HG03045 (cell line): Measurements from ENCODE around the gene TRERF1.

Source experiments
- ATAC-seq: cut with Tn5 transposase; IDR thresholded peaks from one replicate; pipeline ENCODE4 v1.9.1; 2021; ENCODE audit warnings: mild to moderate bottlenecking, moderate library complexity; ENCODE audit not compliant: unreplicated experiment

Gene TRERF1

DNA sequence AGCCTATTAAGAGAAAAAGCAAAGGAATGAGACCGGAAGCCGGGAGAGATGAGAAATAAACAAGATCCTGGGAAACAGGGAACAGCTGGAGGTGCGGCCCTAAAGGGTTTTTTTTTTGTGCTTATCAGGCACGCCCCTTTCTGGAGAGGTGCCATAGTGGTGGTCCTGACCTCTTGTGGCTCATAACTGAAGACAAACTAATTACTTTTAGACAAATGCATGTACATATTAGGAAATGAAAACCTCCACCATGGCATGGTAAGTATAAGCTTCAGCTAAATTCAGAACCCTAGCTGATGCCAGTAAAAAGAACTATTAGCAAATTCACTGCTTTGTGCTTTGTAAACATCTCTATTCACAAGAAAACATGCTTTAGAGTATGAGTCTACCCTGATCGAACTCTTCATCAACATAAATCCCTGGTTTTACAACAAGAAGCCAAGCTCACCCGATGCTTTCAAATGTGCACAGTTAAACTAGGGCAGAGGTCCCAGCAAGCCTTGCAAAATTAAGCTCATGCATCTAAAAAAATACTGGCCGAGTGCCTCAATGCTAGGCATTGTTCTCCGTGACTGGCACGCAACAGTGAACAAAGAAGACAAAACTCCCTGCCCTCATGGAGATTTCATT, 137.7 kb downstream of the TRERF1 start:
- no peak for ATAC-seq

DNA sequence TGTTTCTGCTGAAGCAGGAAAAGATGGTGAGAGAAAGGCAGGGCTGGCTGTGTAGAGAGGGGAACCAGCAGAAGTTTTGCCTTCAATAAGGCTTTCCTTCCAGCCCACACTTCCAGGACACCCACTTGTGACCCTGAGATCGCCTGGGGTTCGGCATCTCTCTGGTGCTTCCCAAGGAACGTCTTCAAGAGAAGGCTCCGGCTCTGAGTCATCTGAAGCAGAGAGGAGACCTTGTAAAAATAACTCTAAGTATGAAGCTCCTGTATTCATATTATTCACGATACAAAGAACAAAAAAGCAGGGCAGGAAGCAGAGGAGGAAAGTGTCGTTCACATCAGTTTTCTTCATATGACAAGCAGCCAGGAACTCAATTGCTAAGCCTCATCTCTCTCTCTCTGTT, 138.7 kb downstream of the TRERF1 start:
- no peak for ATAC-seq

DNA sequence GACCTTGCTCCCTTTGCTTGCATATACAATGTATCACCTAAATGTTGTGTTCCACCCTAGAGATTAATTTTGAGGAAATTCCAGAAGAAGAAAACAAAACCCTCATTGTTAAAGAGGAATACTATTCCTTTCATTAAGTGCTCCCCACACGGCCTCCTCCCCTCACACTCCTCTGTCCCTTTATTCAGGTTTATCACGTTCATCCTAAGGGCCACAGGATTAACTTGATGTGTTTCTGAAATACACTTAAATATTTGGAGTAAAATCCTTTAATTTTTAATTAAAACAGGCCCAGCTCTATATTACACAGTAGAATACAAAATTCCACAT, 144.6 kb downstream of the TRERF1 start:
- ATAC-seq, result no peak

DNA sequence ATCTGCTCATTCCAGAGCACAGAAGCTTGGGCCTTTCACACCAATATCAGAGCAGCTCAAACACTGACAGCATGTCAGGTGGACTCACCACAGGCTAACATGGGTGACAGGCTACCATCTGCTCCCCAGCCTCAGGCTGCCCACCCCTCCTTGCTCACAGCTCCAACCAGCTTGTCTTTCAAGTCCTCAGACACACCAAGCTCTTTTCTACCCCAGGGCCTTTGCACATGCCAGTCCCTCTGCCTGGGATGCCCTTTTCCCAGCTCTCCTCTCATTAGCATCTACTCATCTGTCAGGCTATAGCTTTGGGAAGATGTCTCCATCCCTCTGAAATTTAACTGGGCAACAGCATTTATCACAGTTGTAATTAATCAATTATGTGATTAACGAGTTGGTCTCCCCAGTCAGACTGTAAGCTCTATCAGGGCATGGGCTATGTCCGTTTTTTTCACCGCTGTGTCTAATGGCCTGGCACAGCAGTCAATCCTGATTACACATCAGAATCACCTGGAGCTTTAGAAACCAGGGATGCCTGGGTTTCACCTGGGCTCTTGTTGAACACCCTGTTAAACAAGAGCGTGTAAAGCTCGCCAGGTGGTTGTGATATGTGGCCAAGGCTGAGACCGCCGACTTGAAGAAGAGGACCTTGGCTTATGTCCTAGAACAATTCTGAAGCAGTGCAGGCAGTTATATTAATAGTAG, 145.1 kb downstream of the TRERF1 start:
- ATAC-seq, result no peak

DNA sequence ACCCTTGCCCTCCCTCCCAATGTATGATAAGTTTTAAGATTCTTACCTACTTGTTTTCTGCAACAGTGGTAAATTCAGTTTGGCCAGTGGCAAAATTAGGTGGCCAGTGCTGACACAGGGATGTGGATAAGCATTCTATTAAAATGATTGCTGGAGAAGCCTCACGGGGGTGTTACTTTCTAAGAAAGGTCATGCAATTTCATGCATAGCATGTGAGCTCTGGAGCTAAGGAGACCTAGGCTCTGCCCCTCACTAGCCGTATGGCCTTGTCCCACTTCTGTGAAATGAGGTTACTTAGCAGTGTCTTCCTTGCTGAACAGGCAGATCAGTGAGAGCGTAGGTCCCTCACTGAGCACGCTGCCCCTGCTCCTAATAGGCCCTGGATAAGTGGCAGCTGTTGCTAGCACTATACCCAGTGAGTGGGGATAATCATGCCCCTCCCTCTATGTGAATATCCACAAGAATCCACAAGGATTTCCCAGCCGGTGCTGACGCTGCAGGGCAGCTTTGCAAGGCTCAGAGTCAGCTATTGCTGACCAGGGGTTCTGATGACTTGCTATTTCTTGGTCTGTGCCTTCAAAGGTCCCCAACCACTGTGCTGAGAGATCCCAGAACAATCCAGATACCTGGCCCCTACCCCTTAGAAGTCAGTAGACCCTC, 147.5 kb downstream of the TRERF1 start:
- no peak for ATAC-seq

DNA sequence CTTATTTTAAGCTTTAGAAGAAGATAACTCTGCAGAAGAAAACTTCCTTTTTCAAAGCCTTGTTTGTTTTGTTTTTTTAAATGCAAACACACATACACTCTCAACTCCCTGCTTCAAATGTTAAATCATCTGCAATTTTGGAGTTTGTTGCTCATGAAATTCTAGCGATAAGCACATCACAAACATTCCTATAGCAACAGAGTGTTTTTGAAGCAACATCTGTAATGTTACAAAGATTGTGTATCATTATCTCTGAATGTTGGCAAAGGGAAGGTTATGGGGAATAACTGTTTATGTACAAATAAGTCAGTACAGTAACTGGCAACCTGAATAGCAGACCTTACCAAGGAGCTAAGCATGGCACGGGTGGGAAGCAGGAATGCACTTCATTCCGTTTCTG, 149.3 kb downstream of the TRERF1 start:
- ATAC-seq, result no peak

DNA sequence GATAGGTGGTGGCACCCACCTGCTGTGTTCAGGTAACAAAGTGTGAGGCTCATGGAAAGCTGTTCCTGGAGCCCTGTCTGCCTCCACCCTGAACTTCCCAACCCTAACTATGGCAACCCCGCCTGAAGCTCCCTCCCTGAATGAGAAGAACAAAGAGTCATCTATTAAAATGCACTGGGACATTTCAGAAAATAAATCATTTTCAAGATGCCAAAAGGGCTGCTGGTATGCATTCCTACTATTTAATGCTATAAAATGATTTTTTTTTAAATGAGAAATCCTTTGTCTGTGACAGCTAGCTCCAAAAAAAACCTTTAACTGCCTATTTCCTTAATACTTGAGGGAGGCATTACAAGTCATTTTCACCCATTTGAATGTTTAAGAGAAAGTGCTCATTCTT, 149.7 kb downstream of the TRERF1 start:
- no peak for ATAC-seq

DNA sequence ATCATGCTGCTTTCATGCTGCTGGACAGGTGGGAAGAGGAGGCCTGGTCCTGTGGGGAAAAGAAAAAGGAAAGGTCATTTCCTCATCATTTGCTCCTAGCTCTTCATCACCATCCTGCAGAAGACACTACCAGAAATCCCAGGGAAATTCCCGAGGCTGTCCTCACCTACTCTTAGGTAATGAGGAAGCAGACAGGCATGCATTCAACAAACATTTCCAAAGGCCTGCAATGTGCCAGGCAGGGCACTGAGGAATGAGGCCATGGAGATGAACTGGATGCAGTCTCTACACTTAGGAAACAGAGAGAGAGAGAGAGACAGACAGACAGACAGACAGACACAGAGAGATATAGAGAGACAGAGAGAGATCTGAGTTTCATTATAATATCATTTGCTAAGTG, 151.0 kb downstream of the TRERF1 start:
- ATAC-seq, result no peak

DNA sequence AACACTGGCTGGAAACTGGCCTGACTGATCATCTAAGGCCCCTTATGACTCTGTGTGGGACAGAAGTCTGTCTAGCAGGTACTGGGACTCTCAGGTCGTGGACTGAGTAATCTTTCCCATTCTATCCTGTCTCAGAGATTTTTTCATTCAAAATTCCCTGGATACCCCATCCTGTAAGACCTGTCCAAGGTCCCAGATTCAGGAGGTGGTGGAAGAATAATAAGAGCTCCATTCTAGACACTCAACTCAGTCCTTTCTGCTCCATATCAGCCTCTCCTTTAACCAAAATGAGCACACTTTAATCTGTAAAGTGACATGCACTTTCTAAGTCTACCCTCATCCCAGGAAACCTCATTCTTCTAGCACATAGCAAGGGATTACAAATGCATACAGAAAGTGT, 151.5 kb downstream of the TRERF1 start:
- ATAC-seq, result no peak

DNA sequence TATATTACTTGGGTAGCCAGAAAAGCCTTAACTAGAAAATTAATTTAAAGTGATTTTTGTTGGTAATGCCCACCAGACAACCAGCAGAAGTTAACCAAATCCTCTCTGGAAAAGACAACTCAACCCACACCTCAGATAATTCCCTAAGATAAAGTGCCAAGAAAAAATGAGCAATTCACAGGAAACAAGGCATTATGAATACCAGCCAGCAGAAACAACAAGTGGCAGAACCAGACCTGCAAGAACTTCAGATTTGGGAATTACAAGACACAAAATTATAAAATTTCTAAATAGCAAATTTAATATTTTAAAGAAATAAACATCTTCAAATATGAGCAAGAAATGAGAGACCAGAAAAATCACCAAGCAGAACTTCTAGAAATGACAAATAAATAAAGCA, 154.1 kb downstream of the TRERF1 start:
- ATAC-seq, result no peak

DNA sequence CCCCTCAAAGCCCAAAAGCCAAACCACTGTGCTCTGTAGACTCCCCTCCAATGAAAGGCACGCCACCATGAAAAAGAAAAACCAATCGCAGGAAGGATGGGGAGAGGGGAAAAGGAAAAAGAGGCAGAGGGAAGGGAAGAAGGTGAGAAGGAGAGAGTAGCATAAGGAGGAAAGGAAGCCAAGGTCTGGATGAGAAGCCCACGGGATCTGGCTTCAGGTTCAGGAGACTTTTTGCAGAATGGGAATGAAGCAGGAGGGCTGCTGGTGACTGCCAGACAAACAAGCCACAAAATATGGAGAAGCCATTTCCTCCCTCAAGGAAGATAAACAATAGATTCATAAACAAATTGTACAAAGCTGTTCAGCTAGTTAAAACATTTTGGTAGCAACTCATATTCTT, 155.1 kb downstream of the TRERF1 start:
- no peak for ATAC-seq

DNA sequence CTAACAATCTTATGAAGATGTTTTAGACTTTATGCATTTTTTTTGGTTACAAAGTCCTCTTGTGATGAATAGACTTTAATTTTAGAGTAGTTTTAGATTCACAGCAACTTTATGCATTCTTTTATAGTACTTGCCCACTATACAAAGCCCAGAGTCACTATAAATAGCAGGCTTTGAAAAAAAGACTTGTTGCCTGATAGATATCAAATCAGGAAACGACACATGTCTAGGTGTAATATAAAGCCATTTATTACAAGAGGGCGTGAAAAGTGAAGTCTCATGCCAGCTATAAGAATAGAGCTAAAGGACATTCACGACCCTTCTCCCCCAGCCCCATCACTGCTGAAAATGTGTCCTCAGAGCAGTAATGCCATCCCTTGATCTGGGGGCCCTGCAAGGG, 156.0 kb downstream of the TRERF1 start:
- no peak for ATAC-seq

DNA sequence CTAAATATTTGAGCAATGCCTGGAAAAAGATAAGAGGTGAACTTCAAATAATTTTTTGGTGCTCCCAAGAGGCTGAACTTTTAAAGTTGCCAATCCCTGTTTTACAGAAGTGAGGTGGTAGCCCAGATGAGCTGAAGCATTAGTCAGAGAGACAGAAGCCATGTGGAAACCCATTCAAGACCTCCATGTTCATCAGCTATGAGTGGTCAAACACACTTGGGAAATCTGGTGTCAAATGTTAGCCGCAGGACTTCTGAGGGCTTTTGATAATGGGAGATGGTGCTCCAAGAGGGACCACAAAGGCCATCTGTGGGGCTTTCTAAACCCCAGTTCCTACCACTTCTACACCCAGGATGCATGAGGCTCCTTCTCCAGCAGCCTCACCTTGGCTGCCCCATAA, 156.5 kb downstream of the TRERF1 start:
- no peak for ATAC-seq

DNA sequence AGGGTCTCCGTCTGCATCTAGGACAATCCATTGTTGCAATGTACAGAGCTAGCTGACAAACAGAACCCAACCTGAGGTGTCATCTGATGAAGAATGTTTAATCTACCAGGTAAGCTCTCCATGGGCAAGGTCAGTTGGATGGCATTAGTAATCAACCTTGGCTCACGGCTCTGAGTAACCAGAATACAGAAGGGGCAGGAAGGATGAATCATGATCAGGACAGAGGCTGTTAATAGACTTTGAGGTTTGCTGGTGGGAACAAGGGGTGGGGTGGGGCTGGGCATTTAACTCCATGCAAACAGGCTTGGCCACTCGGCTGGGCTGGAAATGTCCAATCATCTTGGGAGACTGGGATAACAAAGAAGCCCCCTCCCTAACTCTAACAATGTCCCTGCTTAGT, 157.0 kb downstream of the TRERF1 start:
- ATAC-seq, result no peak

DNA sequence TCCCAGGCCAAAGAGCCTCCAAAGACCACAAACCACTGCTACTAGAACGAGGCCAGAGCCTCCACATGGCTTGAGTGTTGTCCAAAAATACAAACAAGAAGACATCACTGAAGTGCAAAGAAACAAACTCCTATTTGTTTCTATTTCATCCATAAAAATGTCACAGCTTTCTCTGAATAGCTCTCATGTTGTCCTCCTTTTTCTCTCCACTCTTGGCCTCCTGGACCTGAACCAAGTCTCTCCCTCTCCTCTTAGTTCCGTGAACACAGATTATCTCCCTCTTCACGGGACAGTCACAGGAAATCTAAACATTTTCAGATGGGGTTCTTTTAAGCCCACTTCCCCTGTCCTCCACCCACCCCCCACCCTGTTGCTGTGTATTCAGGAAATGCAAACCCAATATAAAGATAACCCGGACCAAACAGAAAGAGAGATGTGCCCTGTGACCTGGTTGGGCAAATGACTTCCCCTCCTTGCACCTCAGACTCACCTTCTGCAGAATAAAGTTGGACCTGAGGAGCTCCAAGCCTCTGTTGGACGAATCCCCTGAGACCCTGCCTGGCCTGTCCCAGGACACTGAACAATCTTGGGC, 158.2 kb downstream of the TRERF1 start:
- ATAC-seq, result no peak

DNA sequence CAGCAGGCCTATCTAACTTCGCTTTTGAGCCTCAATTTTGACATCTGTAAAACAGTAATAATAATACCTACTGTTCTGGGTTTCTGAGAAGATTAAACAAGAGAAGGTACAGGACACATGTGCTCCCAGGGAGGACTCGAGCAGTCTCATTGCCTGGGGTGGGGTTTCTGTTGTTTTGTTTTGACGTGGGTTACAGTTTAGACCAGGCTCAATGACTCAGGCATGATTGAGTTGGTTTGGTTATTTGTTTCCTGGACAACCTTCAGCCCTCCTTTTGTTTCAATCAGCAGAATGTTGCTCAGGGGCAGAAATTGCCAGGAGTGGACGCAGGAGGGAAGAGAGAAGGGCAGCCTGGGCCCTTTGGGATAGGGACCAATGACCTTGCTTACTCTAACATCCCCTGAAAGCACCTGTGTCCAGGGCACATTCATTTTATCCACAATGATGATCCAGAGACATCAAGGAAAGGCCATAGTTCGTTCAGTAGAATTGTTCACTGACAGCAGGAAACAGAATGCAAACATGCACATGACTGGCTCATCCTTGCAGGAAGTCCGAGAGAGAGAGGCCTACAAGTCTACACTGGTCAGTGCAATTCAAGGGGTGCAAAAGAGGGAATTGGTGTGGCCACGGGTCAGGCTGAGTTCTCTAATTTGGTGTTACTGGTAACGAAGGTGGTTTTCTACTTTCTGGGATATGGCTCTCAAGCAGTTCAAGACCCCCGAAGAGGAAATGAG, 159.6 kb downstream of the TRERF1 start:
- no peak for ATAC-seq

DNA sequence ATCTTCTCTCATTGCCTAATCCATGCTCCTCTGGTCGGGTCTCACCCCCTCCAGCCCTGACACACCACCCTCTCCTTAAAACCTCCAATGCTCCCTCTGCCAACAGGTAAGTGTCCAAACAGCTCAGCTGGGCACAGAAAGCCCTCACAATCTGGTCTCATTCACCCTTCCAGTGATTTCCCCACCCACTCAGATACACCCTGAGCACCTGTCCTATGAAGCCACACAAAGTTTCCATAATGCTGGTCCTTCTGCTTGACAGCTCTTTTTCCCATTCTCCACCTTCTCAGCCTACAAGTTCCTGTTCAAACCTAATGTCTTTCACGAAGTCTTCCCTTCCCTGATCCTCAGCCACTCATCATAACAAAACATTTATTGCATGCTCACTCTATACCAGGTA, 164.0 kb downstream of the TRERF1 start:
- ATAC-seq, result no peak

DNA sequence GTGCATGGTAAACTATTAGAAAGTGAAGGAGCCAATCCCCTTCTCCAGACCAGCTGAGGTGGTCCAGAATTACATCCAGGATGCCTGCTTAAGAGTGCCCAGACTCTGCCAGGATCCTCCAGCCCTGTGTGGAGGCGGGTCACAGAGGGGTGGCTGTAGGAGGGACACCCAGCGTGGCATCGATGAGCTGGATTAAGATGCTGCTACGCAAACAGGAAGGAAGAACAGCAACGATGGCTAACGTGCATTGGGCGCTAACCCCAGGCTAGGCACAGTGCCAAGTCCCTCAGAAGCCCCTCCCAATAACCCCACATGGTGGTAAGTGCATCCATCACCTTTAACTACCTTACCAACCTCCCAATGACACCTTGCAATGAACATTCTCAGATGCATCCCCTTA, 170.2 kb downstream of the TRERF1 start:
- no peak for ATAC-seq

DNA sequence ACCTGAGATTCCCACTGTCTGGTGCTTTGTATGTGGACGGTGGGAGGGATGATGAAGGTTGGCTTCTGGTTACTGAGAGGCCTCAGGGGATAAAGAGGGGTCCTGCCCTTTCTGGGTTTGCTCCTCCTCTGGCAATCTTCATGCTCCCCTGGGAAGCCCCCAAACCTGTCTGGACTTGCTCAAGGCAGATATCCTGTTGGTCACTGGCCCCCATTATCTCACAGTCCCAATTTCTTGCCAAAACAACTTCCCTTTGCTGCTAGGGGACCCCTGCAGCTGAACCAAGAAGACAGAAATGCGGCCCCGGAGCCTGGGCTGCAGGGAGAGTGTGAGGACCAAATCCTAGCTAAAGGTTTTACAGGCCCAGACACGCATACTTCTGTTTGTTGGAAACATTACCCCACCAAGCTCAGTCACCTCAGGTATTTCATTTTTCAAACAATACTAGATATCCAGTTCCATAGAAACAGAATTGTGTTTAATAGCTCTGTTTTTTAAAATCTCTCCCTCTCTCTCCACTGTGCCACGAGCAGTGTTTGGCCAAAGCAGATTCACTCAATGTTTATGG, 170.7 kb downstream of the TRERF1 start:
- no peak for ATAC-seq

DNA sequence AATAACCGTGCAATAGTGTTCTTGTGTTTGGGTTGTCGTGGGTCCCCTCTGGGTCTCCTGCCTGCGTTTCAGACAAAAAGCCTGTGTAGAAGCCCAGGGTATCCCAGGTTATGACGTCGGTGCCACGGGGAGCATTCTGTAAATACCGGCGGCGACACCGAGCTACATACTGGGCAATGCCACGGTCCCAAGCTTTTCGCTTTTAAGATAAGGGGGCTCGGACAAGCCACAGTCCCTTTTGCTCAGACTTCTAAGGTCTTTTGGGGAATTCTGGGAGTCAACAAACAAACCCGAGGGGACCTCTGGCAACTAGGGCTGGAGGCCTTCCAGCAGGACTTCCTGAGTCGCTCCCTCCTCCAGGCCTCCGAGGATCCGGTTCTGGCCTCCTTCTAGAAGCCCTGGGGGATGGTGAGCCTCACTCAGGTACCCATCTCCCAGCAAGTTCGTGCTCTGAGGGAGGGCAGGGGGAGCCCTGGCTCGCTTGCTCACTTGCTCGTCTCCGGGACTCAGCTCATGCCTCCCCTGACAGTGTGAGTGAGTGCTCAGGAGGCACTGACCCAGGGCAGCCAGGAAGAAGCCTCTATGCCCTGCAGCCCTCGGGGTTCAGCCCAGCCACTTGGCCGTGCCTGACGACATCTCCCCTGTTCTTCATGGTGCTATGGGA, 171.6 kb downstream of the TRERF1 start:
- ATAC-seq, result no peak
